Prostate gland (tissue), 2 donors: Measurements from ENCODE around the gene ACTR5. TPM values are rescaled to one million over a fixed set of nuclear protein-coding genes. Genes with fewer than 3 reads are reported as not detected.

Source experiments
- DNase-seq: peaks from one replicate; pipeline ENCODE4 v3.0.0-alpha.2; 2019; ENCODE audit warnings: low spot score
- H3K27ac ChIP-seq, 2 donors: fragments of 200-600 bp; sonication (generic); 2 replicates each; pipeline ENCODE4 v1.5.1; 2017 to 2019
- H3K27me3 ChIP-seq: fragments of 200-600 bp; sonication (generic); replicated peaks from 2 replicates; pipeline ENCODE4 v1.5.1; 2019; ENCODE audit not compliant: insufficient read depth
- H3K36me3 ChIP-seq, 2 donors: fragments of 200-600 bp; sonication (generic); 1 replicate in 1 of 2; 2 replicates in 1 of 2; pipeline versions ENCODE4 v1.5.1 to v1.8.1; 2017 to 2019
- H3K4me1 ChIP-seq: fragments of 200-600 bp; sonication (generic); replicated peaks from 2 replicates; pipeline ENCODE4 v1.5.1; 2019
- H3K4me3 ChIP-seq, 2 donors: fragments of 200-600 bp; sonication (generic); 2 replicates each; pipeline ENCODE4 v1.5.1; 2017 to 2019
- H3K9me3 ChIP-seq: fragments of 200-600 bp; sonication (generic); 2 replicates; pipeline ENCODE4 v1.5.1; 2017
- POLR2A ChIP-seq: fragments of 450-650 bp; IDR thresholded peaks from one replicate; pipeline ENCODE4 v1.6.1; 2016; ENCODE audit warnings: antibody characterized with exemption, mild to moderate bottlenecking
- POLR2AphosphoS5 ChIP-seq: sonication (generic); formaldehyde crosslinking; IDR thresholded peaks from one replicate; pipeline ENCODE4 v1.6.1; 2017; ENCODE audit warnings: antibody characterized with exemption
- WGBS: methylation state at CpG from one replicate; pipeline ENCODE4 v1.1.5; 2018; 5-methylcytosine and 5-hydroxymethylcytosine counted together
- intact Hi-C: fragments of 100-400 bp; cut with DNase I; formaldehyde crosslinking; loops from one replicate; pipeline ENCODE4 v1.14.2; 2022
- total RNA-seq, 2 donors: library from RNA; depleted of rRNA; stranded (reverse); fragments of >200 nt; gene quantifications; one replicate each; pipeline ENCODE4 v1.1.0, GENCODE V29; 2016
- TF ChIP-seq, protein P1 (sequence below), 4 experiments: fragments of 200-600 bp in 2 of 4; fragments of 450-650 bp in 2 of 4; sonication (generic) in 2 of 4; IDR thresholded peaks; 1 replicate in 3 of 4; 2 replicates in 1 of 4; pipeline ENCODE4 v1.5.1; 2016 to 2019; ENCODE audit warnings: antibody characterized with exemption in 4 of 4, mild to moderate bottlenecking in 2 of 4, moderate library complexity in 2 of 4

Gene ACTR5
- total RNA-seq, 2 donors from 2014 or later: 6.4 to 18.1 TPM

DNA sequence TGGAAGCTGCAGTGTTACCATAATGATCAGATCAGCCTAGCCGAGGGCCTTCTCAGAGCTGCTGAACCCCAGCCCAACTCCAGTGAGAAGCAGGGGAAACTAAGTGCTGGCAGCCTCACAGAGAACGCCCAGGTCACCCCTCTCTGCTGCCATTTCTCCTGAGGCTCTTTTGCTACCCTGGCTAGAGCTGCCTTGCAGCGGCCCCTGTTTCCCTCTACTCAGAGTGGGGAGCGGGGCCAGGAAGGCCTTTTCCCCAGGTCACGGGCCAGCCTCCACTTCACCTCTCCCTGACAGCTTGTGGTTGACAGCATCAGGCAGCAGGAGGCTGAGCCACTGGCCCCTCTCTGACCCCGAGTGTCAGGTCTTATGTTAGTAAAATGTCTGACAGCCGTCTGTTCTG is 22.7 kb downstream of the ACTR5 start:
- no peak for DNase-seq
- no peaks in the 10 kb centered on the region for H3K27me3 ChIP-seq
- intact Hi-C loops: no loop called here

DNA sequence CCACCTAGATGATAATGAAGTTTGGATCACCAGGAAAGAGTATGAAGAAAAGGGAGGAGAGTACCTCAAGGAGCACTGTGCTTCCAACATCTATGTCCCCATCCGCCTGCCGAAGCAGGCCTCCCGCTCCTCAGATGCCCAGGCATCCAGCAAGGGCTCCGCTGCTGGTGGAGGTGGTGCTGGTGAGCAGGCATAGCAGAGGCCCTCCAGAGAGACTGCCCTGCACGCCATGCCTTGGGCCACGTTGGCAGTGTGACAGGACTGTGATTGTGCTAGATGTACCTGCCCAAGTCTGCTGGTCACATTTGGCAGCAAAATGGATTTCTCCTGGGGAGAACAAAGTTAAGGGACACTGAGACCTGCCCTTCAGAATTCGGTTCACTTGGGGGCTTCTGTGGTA is 23.4 kb downstream of the ACTR5 start:
- TF ChIP-seq, protein P1, sequence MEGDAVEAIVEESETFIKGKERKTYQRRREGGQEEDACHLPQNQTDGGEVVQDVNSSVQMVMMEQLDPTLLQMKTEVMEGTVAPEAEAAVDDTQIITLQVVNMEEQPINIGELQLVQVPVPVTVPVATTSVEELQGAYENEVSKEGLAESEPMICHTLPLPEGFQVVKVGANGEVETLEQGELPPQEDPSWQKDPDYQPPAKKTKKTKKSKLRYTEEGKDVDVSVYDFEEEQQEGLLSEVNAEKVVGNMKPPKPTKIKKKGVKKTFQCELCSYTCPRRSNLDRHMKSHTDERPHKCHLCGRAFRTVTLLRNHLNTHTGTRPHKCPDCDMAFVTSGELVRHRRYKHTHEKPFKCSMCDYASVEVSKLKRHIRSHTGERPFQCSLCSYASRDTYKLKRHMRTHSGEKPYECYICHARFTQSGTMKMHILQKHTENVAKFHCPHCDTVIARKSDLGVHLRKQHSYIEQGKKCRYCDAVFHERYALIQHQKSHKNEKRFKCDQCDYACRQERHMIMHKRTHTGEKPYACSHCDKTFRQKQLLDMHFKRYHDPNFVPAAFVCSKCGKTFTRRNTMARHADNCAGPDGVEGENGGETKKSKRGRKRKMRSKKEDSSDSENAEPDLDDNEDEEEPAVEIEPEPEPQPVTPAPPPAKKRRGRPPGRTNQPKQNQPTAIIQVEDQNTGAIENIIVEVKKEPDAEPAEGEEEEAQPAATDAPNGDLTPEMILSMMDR (IDR thresholded peaks at IDR 0.05): no peak
- TF ChIP-seq POLR2A (no peak), POLR2AphosphoS5 (no peak)
- Histone ChIP-seq H3K4me1 (no peaks in the 10 kb centered on the region), H3K9me3 (no peaks in the 10 kb centered on the region), H3K27ac (no peak overlapping the region), H3K36me3 (peaks cover 0 to 5% of the 10 kb centered on the region in 2 donors), H3K4me3 (no peak overlapping the region), H3K27me3 (no peaks in the 10 kb centered on the region)
- intact Hi-C loops: no loop called here
- no peak for DNase-seq
- 94% methylated on average over 7 of the region's 7 CpGs for WGBS

More for the DNA sequence above, 22.7 kb downstream of the ACTR5 start:
- no peak overlapping the region for H3K27ac ChIP-seq
- TF ChIP-seq POLR2A: no peak
- TF ChIP-seq POLR2AphosphoS5: no peak
- TF ChIP-seq, protein P1 (IDR thresholded peaks at IDR 0.05): no peak
- no peaks in the 10 kb centered on the region for H3K9me3 ChIP-seq
- no peaks in the 10 kb centered on the region for H3K4me1 ChIP-seq
- WGBS: 81% methylated on average over 7 of the region's 7 CpGs
- H3K4me3 ChIP-seq: no peak overlapping the region
- H3K36me3 ChIP-seq: peaks cover 0 to 5% of the 10 kb centered on the region in 2 donors

DNA sequence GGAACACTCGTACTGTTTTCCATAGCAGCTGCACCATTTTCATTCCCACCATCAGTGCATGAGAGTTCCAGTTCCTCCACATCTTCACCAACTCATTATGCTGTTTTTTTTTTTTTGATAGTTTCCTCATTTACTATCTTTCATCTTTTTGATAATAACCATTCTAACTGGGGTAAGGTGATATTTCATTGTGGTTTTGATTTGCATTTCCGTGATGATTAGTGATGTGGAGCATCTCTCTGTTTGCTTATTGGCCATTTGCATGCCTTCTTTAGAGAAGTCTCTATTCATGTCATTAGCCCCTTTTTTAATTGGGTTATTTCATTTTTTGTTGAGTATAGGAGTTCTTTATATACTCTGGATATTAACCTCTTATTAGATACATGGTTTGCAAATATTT is 25.9 kb downstream of the ACTR5 start:
- peaks cover 0 to 5% of the 10 kb centered on the region in 2 donors for H3K36me3 ChIP-seq
- WGBS: 66% methylated on average over 2 of the region's 2 CpGs

DNA sequence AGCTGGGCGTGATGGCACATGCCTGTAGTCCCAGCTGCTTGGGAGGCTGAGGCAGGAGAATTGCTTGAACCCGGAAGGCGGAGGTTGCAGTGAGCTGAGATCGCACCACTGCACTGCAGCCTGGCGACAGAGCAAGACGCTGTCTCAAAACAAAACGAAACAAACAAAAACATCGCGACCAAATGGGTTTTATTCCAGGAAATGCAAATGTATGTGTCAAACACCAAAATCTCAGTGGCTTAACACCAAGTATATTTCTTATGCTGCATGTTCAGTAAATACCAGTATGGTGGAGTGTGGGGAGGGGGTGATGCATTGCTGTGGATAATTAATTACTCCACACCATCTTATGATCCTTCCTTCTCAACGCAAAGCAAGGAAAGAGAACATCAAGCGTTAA is 28.1 kb downstream of the ACTR5 start:
- no peak for TF ChIP-seq POLR2AphosphoS5
- no peak overlapping the region for H3K27ac ChIP-seq
- no peaks in the 10 kb centered on the region for H3K9me3 ChIP-seq
- no peaks in the 10 kb centered on the region for H3K4me1 ChIP-seq
- no peaks in the 10 kb centered on the region for H3K27me3 ChIP-seq
- H3K36me3 ChIP-seq: no peaks in the 10 kb centered on the region
- 98% methylated on average over 11 of the region's 11 CpGs for WGBS
- no peak for DNase-seq
- intact Hi-C loops: no loop called here
- no peak overlapping the region for H3K4me3 ChIP-seq

More for the DNA sequence above, 25.9 kb downstream of the ACTR5 start:
- Histone ChIP-seq H3K27ac (no peak overlapping the region), H3K27me3 (no peaks in the 10 kb centered on the region), H3K9me3 (no peaks in the 10 kb centered on the region), H3K4me1 (no peaks in the 10 kb centered on the region), H3K4me3 (no peak overlapping the region)
- no peak for TF ChIP-seq POLR2A
- TF ChIP-seq, protein P1 (IDR thresholded peaks at IDR 0.05): no peak
- no peak for TF ChIP-seq POLR2AphosphoS5
- intact Hi-C loops: no loop called here
- DNase-seq: no peak

DNA sequence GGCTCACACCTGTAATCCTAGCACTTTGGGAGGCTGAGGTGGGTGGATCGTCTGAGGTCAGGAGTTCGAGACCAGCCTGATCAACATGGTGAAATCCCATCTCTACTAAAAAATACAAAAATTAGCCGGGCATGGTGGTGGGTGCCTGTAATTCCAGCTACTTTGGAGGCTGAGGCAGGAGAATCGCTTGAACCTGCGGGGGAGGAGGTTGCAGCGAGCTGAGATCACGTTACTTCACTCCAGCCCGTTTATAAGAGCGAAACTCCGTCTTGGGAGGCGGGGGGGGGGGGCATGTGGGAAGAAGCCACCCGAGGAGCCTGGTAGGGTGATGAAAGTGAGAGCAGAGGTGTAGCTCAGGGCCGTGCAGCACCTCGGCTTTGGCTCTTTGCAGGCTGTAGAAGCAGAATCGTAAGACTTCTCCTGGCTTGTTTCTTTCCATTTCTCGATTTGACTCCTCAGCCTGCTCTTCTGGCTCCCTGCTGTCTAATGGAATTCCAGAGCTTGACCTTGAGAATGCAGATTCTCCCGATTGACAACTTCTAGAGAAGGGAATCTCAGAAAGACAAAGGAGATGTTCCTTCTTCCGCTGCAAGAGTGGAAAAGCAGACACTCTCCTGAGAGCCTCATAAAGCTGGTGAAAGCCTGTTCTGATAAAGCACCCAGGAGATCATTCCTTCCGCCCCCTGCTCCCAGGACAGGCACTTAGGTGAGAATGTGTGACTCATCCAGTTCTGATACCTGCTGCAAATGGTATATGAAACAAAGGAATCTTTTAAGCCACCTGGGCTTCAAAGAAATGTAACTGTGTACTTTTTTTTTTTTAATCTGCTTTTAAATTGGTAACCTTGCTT is 31.2 kb downstream of the ACTR5 start:
- TF ChIP-seq, protein P1 (IDR thresholded peaks at IDR 0.05): no peak
- TF ChIP-seq POLR2AphosphoS5: no peak
- TF ChIP-seq POLR2A: no peak
- Histone ChIP-seq H3K4me3 (no peak overlapping the region), H3K27me3 (no peaks in the 10 kb centered on the region), H3K4me1 (no peaks in the 10 kb centered on the region), H3K36me3 (no peaks in the 10 kb centered on the region), H3K9me3 (no peaks in the 10 kb centered on the region), H3K27ac (no peak overlapping the region)
- 50% methylated on average over 19 of the region's 19 CpGs for WGBS
- no peak for DNase-seq
- intact Hi-C loops: no loop called here
